GM23338 (cell line): Measurements from ENCODE around the gene DAO. TPM values are rescaled to one million over a fixed set of nuclear protein-coding genes. Genes with fewer than 3 reads are reported as not detected.

Experiments
- CREB1 ChIP-seq: fragments of 250-450 bp; sonication (Bioruptor Pico); IDR thresholded peaks from 2 replicates; pipeline ENCODE4 v1.5.0; 2020; ENCODE audit warnings: low read depth, mild to moderate bottlenecking, moderate library complexity
- CTCF ChIP-seq, 2 experiments: fragments of 200-600 bp in 1 of 2; sonication (generic) in 1 of 2; conservative IDR thresholded peaks; 2 replicates each; pipeline versions ENCODE4 v1.5.1 to v1.6.1; 2016 to 2017; ENCODE audit warnings: antibody characterized with exemption in 2 of 2, low read depth in 2 of 2, mild to moderate bottlenecking in 2 of 2, moderate library complexity in 1 of 2
- EZH2 ChIP-seq: fragments of 200-600 bp; sonication (generic); IDR thresholded peaks from one replicate; pipeline ENCODE4 v1.8.0; 2017; ENCODE audit warnings: antibody characterized with exemption, mild to moderate bottlenecking, low read depth; ENCODE audit not compliant: unreplicated experiment
- EZH2phosphoT487 ChIP-seq: fragments of 200-600 bp; sonication (generic); IDR thresholded peaks from one replicate; pipeline ENCODE4 v1.8.1; 2018; ENCODE audit warnings: antibody characterized with exemption; ENCODE audit not compliant: unreplicated experiment
- STAT1 ChIP-seq: IDR thresholded peaks from one replicate; pipeline ENCODE4 v1.6.1; 2016; ENCODE audit warnings: antibody characterized with exemption; ENCODE audit not compliant: unreplicated experiment
- ZNF331 ChIP-seq: fragments of 250-450 bp; sonication (Bioruptor Pico); IDR thresholded peaks from 2 replicates; pipeline ENCODE4 v1.5.0; 2020; ENCODE audit warnings: low read depth, mild to moderate bottlenecking, moderate library complexity
- ZNF462 ChIP-seq: fragments of 250-450 bp; sonication (Bioruptor Pico); IDR thresholded peaks from 2 replicates; pipeline ENCODE4 v1.5.0; 2020; ENCODE audit warnings: mild to moderate bottlenecking, moderate library complexity
- polyA plus RNA-seq: library from polyadenylated mRNA; unstranded; fragments of >200 nt; fragmentation: Nextera tagmentation; extraction: Ambion mirVana; gene quantifications from 2 replicates; pipeline ENCODE4 v1.2.1, GENCODE V29; 2016
- total RNA-seq: library from RNA; depleted of rRNA; stranded (reverse); fragments of >200 nt; shearing (Covaris generic); gene quantifications from 2 replicates; pipeline ENCODE4 v1.2.3, GENCODE V29; 2014
- TF ChIP-seq, protein P1 (sequence below): IDR thresholded peaks from 2 replicates; pipeline ENCODE4 v1.6.1; 2016; ENCODE audit warnings: antibody characterized with exemption

DAO gene
- total and polyA plus RNA-seq, 2 experiments from 2014 or later, result not detected

- TF ChIP-seq ZNF462 (CRISPR knock-in tag), result no peak
- no peak for TF ChIP-seq CTCF (conservative IDR thresholded peaks at IDR 0.05; ENCODE audit: low read depth in 2 of 2)
- TF ChIP-seq STAT1, result no peak
- no peak for TF ChIP-seq EZH2
- TF ChIP-seq, protein P1, sequence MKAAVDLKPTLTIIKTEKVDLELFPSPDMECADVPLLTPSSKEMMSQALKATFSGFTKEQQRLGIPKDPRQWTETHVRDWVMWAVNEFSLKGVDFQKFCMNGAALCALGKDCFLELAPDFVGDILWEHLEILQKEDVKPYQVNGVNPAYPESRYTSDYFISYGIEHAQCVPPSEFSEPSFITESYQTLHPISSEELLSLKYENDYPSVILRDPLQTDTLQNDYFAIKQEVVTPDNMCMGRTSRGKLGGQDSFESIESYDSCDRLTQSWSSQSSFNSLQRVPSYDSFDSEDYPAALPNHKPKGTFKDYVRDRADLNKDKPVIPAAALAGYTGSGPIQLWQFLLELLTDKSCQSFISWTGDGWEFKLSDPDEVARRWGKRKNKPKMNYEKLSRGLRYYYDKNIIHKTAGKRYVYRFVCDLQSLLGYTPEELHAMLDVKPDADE, result no peak
- TF ChIP-seq EZH2phosphoT487, result no peak
- TF ChIP-seq ZNF331, result no peak
- no peak for TF ChIP-seq CREB1 (CRISPR knock-in tag)
Observed at GRCh38 chr12:108839018-108839889, 40.6 kb upstream of the DAO start (continued).
